PC-3 (cell line): ENCODE measurements around the gene CDK2. TPM values are rescaled to one million over a fixed set of nuclear protein-coding genes. Genes with fewer than 3 reads are reported as not detected.

Source experiments
- ATAC-seq: fragments of 200-7000 bp; cut with Tn5 transposase; 2 replicates; pipeline ENCODE4 v1.9.1; 2020; ENCODE audit warnings: mild to moderate bottlenecking, moderate library complexity
- BruUV-seq: library from RNA; stranded (reverse); fragments of 400-500 nt; replicated peaks from 2 replicates; lab custom pipeline; 2021; lab: Mats Ljungman, UMichigan
- CTCF ChIA-PET: fragments of 300-600 bp; sonication (Branson Sonifier 250); formaldehyde crosslinking; loops from one replicate; lab custom pipeline; 2022; ENCODE audit warnings: antibody characterized with exemption; lab: Charles Lee
- POLR2A ChIA-PET: fragments of 300-600 bp; sonication (Branson Sonifier 250); formaldehyde crosslinking; loops from one replicate; lab custom pipeline; 2022; ENCODE audit warnings: antibody characterized with exemption; ENCODE audit not compliant: unreplicated experiment; lab: Charles Lee
- DNase-seq: peaks from one replicate; pipeline ENCODE4 v3.0.0-alpha.2; 2015
- H2AFZ ChIP-seq: fragments of 300-600 bp; sonication (generic); 2 replicates; pipeline ENCODE4 v1.6.0; 2016; ENCODE audit warnings: antibody characterized with exemption, low read length
- H3F3A ChIP-seq: fragments of 300-600 bp; sonication (generic); one replicate; pipeline ENCODE4 v1.6.0; 2017; ENCODE audit warnings: antibody characterized with exemption, low read length, control low read depth, mild to moderate bottlenecking; ENCODE audit not compliant: unreplicated experiment
- H3K27ac ChIP-seq: fragments of 300-600 bp; sonication (generic); 2 replicates; pipeline ENCODE4 v1.5.1; 2016; ENCODE audit warnings: mild to moderate bottlenecking, low read length
- H3K27me3 ChIP-seq: fragments of 300-600 bp; sonication (generic); 2 replicates; pipeline ENCODE4 v1.6.1; 2016; ENCODE audit warnings: low read length, mixed read lengths
- H3K36me3 ChIP-seq: fragments of 300-600 bp; sonication (generic); 2 replicates; pipeline ENCODE4 v1.6.1; 2016; ENCODE audit warnings: low read depth, mixed run types, low read length, mixed read lengths
- H3K4me1 ChIP-seq: fragments of 300-600 bp; sonication (generic); 2 replicates; pipeline ENCODE4 v1.5.1; 2016; ENCODE audit warnings: low read length; ENCODE audit not compliant: insufficient read depth
- H3K4me2 ChIP-seq: fragments of 300-600 bp; sonication (generic); 2 replicates; pipeline ENCODE4 v1.6.0; 2016; ENCODE audit warnings: low read length
- H3K4me3 ChIP-seq: fragments of 300-600 bp; sonication (generic); 2 replicates; pipeline ENCODE4 v1.5.1; 2016; ENCODE audit warnings: mild to moderate bottlenecking, low read length, mixed read lengths
- H3K79me2 ChIP-seq: fragments of 300-600 bp; sonication (generic); 2 replicates; pipeline ENCODE4 v1.6.1; 2017; ENCODE audit warnings: low read length, mixed read lengths
- H3K9ac ChIP-seq: fragments of 300-600 bp; sonication (generic); 2 replicates; pipeline ENCODE4 v1.6.0; 2016; ENCODE audit warnings: mild to moderate bottlenecking, low read length
- H3K9me2 ChIP-seq: fragments of 300-600 bp; sonication (generic); replicated peaks from 2 replicates; pipeline ENCODE4 v1.6.1; 2016; ENCODE audit warnings: mixed run types, low read length, mixed read lengths
- H3K9me3 ChIP-seq: fragments of 300-600 bp; sonication (generic); 2 replicates; pipeline ENCODE4 v1.6.1; 2016; ENCODE audit warnings: low read length, mixed read lengths
- H4K20me1 ChIP-seq: fragments of 300-600 bp; sonication (generic); 2 replicates; pipeline ENCODE4 v1.6.1; 2016; ENCODE audit warnings: low read length, mixed read lengths
- CTCF ChIP-seq: fragments of 300-600 bp; sonication (generic); conservative IDR thresholded peaks from 2 replicates; pipeline ENCODE4 v1.5.1; 2017; ENCODE audit warnings: antibody characterized with exemption, low read depth, mild to moderate bottlenecking, low read length
- EZH2 ChIP-seq: fragments of 300-600 bp; sonication (generic); IDR thresholded peaks from one replicate; pipeline ENCODE4 v1.6.1; 2017; ENCODE audit warnings: antibody characterized with exemption, mild to moderate bottlenecking, low read length; ENCODE audit not compliant: unreplicated experiment
- EZH2phosphoT487 ChIP-seq: fragments of 300-600 bp; sonication (generic); IDR thresholded peaks from 2 replicates; pipeline ENCODE4 v1.6.1; 2018; ENCODE audit warnings: mild to moderate bottlenecking, antibody characterized with exemption, low read length, borderline replicate concordance
- intact Hi-C: fragments of 100-400 bp; cut with micrococcal nuclease; formaldehyde crosslinking; loops from 2 replicates; pipeline ENCODE4 v1.9.0; 2023
- total RNA-seq: library from RNA; depleted of rRNA; stranded (reverse); fragments of >200 nt; gene quantifications from 2 replicates; pipeline ENCODE4 v1.2.3, GENCODE V29; 2014

CDK2 gene
- total RNA-seq, 1 experiment from 2014 or later: 63.0 TPM

DNA sequence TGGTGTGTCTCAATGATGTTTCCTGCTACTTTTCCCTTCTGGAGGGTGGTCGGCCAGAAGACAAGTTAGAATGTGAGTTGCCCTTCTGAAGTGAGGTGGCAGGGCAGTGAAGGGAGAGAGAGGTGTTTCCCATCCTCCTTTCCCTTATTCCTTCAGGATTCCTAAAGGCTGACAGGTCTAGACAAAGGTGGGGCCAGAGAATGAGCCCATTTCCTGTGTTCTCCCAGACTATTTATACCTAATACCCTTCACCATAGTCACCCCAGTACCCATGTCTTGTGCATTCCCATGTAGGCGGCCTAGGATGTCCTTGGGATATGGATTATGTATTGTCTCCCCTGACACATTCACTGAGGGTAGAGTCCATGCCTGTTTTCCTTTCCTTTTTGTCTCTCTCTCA, 28.6 kb upstream of the CDK2 start:
- H3K27ac ChIP-seq: no peak overlapping the region

DNA sequence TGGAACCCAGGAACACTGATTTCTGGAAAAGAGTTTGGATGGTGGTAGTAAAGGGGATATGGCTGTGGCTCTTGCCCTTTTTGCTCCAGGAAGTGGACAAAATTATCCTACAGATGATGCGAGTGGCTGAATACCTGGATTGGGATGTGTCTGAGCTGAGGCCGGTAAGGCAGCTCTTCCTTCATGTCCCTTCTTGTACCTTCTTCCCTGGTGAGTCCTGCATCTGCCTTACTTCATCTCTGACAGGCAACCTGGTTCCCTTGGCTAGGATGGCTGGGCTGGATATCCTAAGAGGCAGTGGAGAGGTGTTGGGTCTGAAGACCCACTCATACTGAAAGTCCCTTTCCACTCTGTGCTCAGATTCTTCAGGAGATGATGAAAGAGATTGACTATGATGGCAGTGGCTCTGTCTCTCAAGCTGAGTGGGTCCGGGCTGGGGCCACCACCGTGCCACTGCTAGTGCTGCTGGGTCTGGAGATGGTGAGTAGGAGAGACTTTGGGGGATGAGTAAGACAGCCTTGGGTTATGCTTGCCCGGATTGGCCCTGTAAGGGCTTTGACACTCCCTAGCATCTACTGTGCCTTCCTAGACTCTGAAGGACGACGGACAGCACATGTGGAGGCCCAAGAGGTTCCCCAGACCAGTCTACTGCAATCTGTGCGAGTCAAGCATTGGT, 27.7 kb upstream of the CDK2 start:
- H3K9me2 ChIP-seq: no peaks in the 10 kb centered on the region
- no peak overlapping the region for H3K4me3 ChIP-seq
- no TSS peak for BruUV-seq
- no peaks in the 10 kb centered on the region for H3F3A ChIP-seq
- ChIA-PET POLR2A (no interaction called here), CTCF (interaction anchor here (0.7 to 1.9 kb wide), 4 partner anchors 9 to 201 kb away, joined by 4 to 28 read pairs (median 8); partner anchors contain the start of genes ORMDL2 and SARNP)
- no peak overlapping the region for H3K4me2 ChIP-seq
- H3K4me1 ChIP-seq: peaks cover 22% of the 10 kb centered on the region
- ATAC-seq: no peak
- no peak for DNase-seq
- H4K20me1 ChIP-seq: no peaks in the 10 kb centered on the region
- H2AFZ ChIP-seq: no peak overlapping the region
- H3K27me3 ChIP-seq: no peaks in the 10 kb centered on the region
- no peak for TF ChIP-seq CTCF
- TF ChIP-seq EZH2phosphoT487: no peak
- no peak for TF ChIP-seq EZH2
- no peaks in the 10 kb centered on the region for H3K9me3 ChIP-seq
- H3K36me3 ChIP-seq: 0 out of 2 replicates have a peak, but pooled peaks cover 6% of the 10 kb centered on the region
- intact Hi-C loops: no loop called here
- no peaks in the 10 kb centered on the region for H3K79me2 ChIP-seq
- no peak overlapping the region for H3K27ac ChIP-seq
- H3K9ac ChIP-seq: no peak overlapping the region

More for the DNA sequence above, 28.6 kb upstream of the CDK2 start:
- Histone ChIP-seq H3K79me2 (no peaks in the 10 kb centered on the region), H3K9me2 (no peaks in the 10 kb centered on the region), H3F3A (no peaks in the 10 kb centered on the region), H3K9ac (no peak overlapping the region), H3K4me1 (peaks cover 31% of the 10 kb centered on the region), H3K4me2 (no peak overlapping the region), H3K4me3 (no peak overlapping the region), H2AFZ (no peak overlapping the region), H4K20me1 (no peaks in the 10 kb centered on the region), H3K9me3 (no peaks in the 10 kb centered on the region), H3K27me3 (no peaks in the 10 kb centered on the region), H3K36me3 (0 out of 2 replicates have a peak, but pooled peaks cover 6% of the 10 kb centered on the region)
- ChIA-PET CTCF (no interaction called here), POLR2A (no interaction called here)
- intact Hi-C loops: no loop called here
- no peak for TF ChIP-seq CTCF
- no peak for TF ChIP-seq EZH2phosphoT487
- no peak for TF ChIP-seq EZH2
- ATAC-seq (no peak), DNase-seq (peak; percentile 44)
- BruUV-seq: no TSS peak
